RPMI7951 (cell line): ENCODE measurements around the gene CHAT. TPM values are rescaled to one million over a fixed set of nuclear protein-coding genes. Genes with fewer than 3 reads are reported as not detected.

Source experiments
- DNase-seq: peaks from one replicate; pipeline ENCODE4 v3.0.0-alpha.2; 2012; ENCODE audit warnings: low read depth
- total RNA-seq: library from RNA; depleted of rRNA; stranded (reverse); fragments of >200 nt; shearing (Covaris generic); gene quantifications from 2 replicates; pipeline ENCODE4 v1.2.3, GENCODE V29; 2014

The CHAT gene
- total RNA-seq, 1 experiment from 2014 or later: not detected

- DNase-seq: no peak
These were observed 16.2 kb upstream of the CHAT start for GRCh38 chr10:49597426-49598163.

GRCh38 chr10:49598164-49598856 is 15.5 kb upstream of the CHAT start:
- DNase-seq: no peak

- peak; percentile 75 for DNase-seq
These were observed 14.9 kb upstream of the CHAT start for GRCh38 chr10:49598986-49599385.

GRCh38 chr10:49599546-49599945 is 14.3 kb upstream of the CHAT start:
- DNase-seq: no peak

- DNase-seq: no peak
These were observed 13.8 kb upstream of the CHAT start for GRCh38 chr10:49600046-49600445.

GRCh38 chr10:49600781-49601400 is 12.9 kb upstream of the CHAT start:
- peak; percentile 27 for DNase-seq

- DNase-seq: peak; percentile 52
These were observed 12.0 kb upstream of the CHAT start for GRCh38 chr10:49601857-49602256.

- no peak for DNase-seq
These were observed 11.3 kb upstream of the CHAT start for GRCh38 chr10:49602380-49603023.

- no peak for DNase-seq
These were observed 8.5 kb upstream of the CHAT start for GRCh38 chr10:49605216-49605938.

- DNase-seq: no peak
These were observed 7.8 kb upstream of the CHAT start for GRCh38 chr10:49605939-49606509.

- DNase-seq: peak; percentile 62
These were observed 6.8 kb upstream of the CHAT start for GRCh38 chr10:49606981-49607535.

- no peak for DNase-seq
These were observed 5.5 kb upstream of the CHAT start for GRCh38 chr10:49608166-49609005.

GRCh38 chr10:49609006-49609282 is 4.9 kb upstream of the CHAT start:
- DNase-seq: no peak

GRCh38 chr10:49609283-49610113 is 4.3 kb upstream of the CHAT start:
- DNase-seq: no peak

GRCh38 chr10:49610114-49610457 is 3.8 kb upstream of the CHAT start, which contains the start of gene SLC18A3:
Gene SLC18A3 (plus strand): TSS chr10:49610310. CDS start chr10:49610741, 431 bp downstream.
- DNase-seq: no peak

GRCh38 chr10:49610458-49611165 is 3.2 kb upstream of the CHAT start:
- no peak for DNase-seq

GRCh38 chr10:49611166-49611815 is 2.5 kb upstream of the CHAT start:
- no peak for DNase-seq

GRCh38 chr10:49611816-49612512 is 1.9 kb upstream of the CHAT start:
- no peak for DNase-seq
